Left kidney (tissue), 2 donors: ENCODE measurements around the gene HPGDS. TPM values are rescaled to one million over a fixed set of nuclear protein-coding genes. Genes with fewer than 3 reads are reported as not detected.
A peak's percentile ranks its signal among the peaks of the same experiment; 100 is the strongest.
"Not testable (repeated sequence)": the region's sequence is repeated elsewhere in the genome, so short reads cannot be mapped to it uniquely, and the experiment has no call there.

Source experiments
- DNase-seq: peaks from one replicate; pipeline ENCODE4 v3.0.0-alpha.2; 2013
- polyA plus RNA-seq: library from polyadenylated mRNA; unstranded; fragments of 120-200 nt; gene quantifications from one replicate; pipeline ENCODE4 v1.2.1, GENCODE V29; 2013; ENCODE audit not compliant: insufficient read length

Gene HPGDS
- polyA plus RNA-seq, 1 donor: 5.2 TPM

DNA sequence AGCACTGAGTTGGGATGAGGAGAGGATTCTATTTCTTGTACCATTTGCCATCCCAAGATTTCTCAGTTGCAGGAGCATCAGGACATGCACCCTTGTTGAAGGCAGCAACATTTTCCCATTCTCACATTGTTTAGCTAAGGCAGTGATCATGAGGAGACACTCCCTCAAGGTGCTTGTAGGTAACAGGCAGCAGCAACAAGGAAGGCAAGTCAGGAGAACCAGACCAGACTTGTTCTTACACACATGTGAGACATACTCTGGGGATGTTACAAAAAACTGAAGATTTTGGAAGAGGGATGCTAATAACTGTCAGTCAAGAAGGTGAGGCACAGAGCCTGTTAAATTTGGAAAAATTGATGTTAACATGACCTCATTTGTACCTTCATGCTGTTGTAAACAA is 15.5 kb upstream of the HPGDS start:
- no peak for DNase-seq

GRCh38 chr4:94357624-94358023 is 15.0 kb upstream of the HPGDS start:
- DNase-seq: no peak

DNA sequence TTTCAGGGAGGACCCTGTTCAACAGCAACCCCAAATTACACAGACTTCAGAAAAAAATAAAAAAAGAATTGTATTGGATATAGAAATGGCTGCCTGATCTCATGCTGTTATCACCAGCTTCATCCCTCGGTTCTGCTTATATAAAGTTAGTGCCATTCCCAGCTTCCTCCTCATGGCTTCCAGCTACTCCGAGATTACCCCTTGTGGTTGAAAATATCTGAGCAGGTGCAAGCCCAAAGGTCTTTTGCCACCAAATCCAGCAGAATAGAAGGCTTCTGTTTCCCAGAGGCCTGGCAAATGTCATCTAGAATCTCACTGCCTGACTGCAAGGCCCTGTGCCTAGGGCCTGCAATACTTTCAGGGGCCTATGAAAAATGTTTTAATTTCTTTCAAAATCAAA is 13.8 kb upstream of the HPGDS start:
- DNase-seq: no peak

DNA sequence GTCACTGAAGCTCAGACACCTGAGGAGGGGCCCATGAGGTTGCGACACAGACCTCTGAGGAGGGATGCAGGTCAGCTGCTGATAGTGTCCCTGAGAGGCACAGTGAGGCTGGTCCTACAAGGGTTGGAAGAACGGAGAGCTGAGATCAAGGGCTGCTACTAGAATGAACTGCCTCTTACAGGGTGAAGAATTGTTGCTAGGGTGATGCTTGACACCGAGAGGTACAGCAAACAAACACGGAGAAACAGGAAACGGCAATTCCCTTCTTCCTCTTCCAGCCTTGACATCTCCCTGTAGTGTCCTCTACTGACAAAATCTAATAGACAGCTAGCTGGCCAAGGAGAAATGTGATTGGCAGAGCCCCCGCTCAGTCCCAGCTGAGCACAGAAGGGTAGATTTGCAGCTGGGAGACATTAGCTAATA is 11.8 kb upstream of the HPGDS start:
- no peak for DNase-seq

- DNase-seq: no peak
These were observed 10.4 kb upstream of the HPGDS start for GRCh38 chr4:94352996-94353395.

GRCh38 chr4:94352163-94352562 is 9.5 kb upstream of the HPGDS start:
- DNase-seq: no peak

GRCh38 chr4:94351319-94351718 is 8.7 kb upstream of the HPGDS start:
- DNase-seq: no peak

DNA sequence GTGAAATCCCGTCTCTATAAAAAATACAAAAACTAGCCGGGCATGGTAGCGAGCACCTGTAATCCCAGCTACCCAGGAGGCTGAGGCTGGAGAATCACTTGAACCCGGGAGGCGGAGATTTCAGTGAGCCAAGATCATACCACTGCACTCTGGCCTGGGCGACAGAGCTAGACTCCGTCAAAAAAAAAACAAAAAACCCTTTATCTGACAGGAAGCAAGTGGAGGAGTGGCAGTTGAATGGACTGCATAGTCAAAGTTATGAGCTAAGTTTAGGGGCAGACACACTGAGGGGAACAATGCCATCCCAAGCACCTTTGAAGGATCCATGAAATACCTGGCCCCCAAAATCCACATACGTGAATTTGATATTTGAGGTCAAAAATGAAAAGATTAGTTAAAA is 7.5 kb upstream of the HPGDS start:
- DNase-seq: no peak

DNA sequence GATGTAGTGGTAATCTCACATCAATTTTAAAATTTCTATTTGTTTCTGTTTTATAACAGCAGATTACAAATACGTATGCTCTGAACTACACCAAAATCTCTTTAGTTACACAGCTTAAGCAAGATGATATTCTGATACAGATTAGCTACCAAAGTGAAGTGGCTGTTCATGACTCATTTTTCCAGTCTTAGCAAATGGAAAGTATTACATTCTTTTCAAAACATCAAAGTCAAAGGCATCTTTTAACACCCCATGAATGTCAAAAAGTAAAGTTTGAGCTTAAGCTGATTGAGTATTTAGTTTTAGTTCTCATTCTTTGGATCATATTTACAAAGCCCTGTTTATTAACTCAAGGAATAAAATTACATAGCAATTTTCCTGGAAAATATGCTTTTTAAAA is 6.6 kb upstream of the HPGDS start:
- no peak for DNase-seq

- DNase-seq: no peak
These were observed 6.0 kb upstream of the HPGDS start for GRCh38 chr4:94348666-94349065.

- no peak for DNase-seq
These were observed 3.9 kb upstream of the HPGDS start for GRCh38 chr4:94346541-94346940.

DNA sequence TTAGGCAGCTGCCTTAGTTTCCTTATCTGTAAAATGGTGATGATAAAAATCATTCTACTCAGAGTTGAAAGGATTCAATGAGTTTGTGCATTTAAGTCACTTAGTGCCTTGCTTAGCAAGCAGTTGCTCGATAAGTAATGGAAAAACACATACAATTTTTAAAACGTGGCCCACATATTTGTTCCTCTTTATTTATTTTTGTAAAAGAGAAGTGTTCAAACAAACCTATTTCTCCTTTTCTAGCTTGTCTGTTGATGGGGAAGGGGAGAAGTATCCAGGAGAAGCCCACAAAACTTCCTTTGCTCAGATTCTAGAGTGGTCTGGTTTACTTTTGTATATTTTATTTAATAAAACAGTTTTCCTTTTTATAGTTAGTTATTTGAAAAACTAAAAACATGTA is 3.3 kb upstream of the HPGDS start:
- no peak for DNase-seq

GRCh38 chr4:94345266-94345665 is 2.6 kb upstream of the HPGDS start:
- no peak for DNase-seq

DNA sequence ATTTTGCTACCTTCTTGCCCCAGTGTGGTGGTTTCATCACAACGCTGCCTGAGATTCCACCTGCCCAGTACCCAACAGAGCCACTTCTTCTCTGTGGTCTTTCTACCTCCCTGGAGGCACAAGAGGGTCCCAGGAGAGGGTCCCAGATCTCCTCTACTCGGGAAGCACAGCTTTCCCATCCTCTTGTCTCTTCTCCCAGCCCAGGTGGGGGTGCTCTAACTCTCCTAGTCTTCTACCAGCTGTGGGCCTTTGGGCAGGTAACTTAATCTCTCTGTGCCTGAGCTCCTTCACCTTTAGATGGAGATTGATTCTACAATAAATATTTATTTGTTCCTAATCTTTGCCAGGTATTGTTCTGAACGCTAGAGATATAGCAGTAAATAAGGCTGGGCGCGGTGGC is 1.8 kb upstream of the HPGDS start:
- DNase-seq: no peak

- no peak for DNase-seq
These were observed 910 bp downstream of the HPGDS start for GRCh38 chr4:94341481-94342370.

DNA sequence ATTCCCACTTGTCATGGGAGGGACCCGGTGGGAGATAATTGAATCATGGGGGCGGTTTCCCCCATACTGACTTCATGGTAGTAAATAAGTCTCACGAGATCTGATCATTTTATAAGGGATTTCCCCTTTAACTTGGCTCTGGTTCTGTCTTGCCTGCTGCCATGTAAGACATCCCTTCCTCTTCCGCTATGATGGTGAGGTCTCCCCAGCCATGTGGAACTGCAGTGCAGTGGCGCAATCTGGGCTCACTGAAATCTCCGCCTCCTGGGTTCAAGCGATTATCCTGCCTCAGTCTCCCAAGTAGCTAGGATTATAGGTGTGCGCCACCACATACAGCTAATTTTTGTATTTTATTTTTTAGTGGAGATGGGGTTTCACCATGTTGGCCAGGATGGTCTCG is 2.9 kb downstream of the HPGDS start:
- no peak for DNase-seq

DNA sequence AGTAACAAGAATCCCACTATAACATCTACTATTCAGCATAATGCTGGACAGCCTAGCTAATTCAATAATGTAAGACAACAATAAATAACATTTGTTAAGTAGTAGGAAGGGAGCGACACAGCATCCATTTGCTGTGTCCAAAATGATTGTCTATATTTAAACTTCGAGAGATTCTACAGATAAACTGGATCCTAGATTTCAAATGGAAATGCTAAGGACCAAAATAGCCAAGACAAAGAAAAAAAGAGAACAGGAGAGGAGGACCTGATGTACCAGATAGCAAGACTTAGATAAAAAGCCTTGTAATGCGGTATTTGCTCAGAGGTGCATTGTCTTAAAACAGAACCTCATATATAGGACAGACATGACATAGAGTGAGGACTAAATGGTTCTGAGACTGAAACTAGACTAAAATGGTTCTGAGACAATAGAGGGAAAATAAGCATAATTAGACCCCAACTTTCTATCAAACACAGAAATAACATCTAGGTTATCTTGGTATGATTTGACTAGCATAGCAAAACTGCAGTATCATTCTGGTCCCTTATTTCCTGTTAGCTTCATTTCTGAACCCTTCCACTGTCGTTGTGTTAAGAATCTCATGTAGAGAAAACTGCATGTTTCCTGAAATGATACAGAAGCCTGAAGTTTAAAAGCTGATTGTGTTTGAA is 3.8 kb downstream of the HPGDS start:
- no peak for DNase-seq

GRCh38 chr4:94336791-94337190 is 5.8 kb downstream of the HPGDS start:
- not testable (repeated sequence) for DNase-seq

GRCh38 chr4:94336303-94336702 is 6.3 kb downstream of the HPGDS start:
- no peak for DNase-seq

GRCh38 chr4:94334962-94335361 is 7.7 kb downstream of the HPGDS start:
- DNase-seq: no peak

GRCh38 chr4:94334476-94334875 is 8.2 kb downstream of the HPGDS start:
- no peak for DNase-seq

DNA sequence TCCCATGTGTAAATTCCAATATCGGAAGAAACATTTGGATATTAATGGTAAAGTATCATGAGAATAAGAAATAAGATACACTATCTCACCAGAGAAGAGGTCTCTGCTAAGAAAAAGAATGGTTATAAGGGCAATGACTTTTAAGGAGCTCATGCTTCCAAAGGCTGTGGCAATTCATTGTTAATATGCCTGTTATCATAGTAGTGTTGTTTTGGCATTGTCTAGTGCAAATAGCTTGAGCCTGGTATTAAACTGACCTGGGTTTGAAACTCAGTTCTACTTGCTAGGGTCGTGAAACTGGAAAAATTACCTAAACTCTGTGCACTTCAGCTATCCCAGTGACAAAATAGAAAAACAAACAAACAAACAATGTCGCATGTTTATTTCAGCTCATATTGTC is 8.8 kb downstream of the HPGDS start:
- DNase-seq: no peak

DNA sequence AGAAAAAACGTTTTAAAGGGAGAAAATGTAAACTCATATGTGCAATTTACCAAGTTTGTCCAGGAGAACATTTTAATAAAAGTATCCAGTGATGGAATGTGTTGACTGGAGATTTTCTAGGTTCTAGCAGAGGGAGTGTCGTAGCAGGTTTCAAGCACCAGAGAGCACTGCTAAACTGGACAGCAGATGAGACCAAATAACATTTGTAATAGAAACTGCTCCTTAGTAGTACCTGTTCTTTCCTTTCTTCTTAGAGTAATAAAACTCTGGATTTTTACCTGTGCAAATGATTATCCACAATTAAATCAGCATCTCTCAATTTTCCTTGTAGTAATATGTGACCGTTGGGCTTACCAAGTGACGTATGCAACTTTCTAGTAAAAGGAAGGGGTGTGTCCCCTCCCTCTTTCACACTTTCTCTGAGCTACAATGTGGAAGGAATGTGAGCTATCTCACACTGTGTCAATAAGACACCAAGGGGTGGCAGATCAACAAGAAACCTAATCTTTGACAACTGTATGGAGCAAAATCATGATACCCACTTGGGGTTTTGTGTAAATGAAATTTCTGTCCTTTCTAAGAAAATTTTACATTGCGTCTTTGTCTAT is 9.5 kb downstream of the HPGDS start:
- peak; percentile 13 for DNase-seq
